Gastrocnemius medialis (tissue), 4 donors: ENCODE results near the gene DYSF.

Source experiments
- CTCF ChIP-seq, 5 experiments: fragments of 450-650 bp in 3 of 5; fragments of 200-600 bp in 2 of 5; sonication (generic) in 2 of 5; IDR thresholded peaks in 4 of 5; conservative IDR thresholded peaks in 1 of 5; 1 replicate in 4 of 5; 2 replicates in 1 of 5; pipeline ENCODE4 v1.5.1; 2016 to 2019; ENCODE audit warnings: antibody characterized with exemption in 5 of 5, mild to moderate bottlenecking in 3 of 5, moderate library complexity in 3 of 5
- POLR2A ChIP-seq, 2 donors: fragments of 450-650 bp; IDR thresholded peaks; one replicate each; pipeline ENCODE4 v1.6.1; 2017; ENCODE audit warnings: antibody characterized with exemption in 2 of 2, mild to moderate bottlenecking in 2 of 2, moderate library complexity in 2 of 2

GRCh38 chr2:71734620-71735019 is 281.3 kb downstream of the DYSF start:
- no peak for TF ChIP-seq CTCF (IDR thresholded peaks at IDR 0.05 in 4 of 5, conservative IDR thresholded peaks at IDR 0.05 in 1 of 5)
- no peak for TF ChIP-seq POLR2A (IDR thresholded peaks at IDR 0.05)
